Liver (tissue), 9 donors: ENCODE data around the gene PIGL. TPM values are rescaled to one million over a fixed set of nuclear protein-coding genes. Genes with fewer than 3 reads are reported as not detected.

Experiments
- DNase-seq: peaks from one replicate; pipeline ENCODE4 v3.0.0-alpha.2; 2017; ENCODE audit warnings: low spot score
- H3K27ac ChIP-seq, 2 donors: one replicate each; pipeline ENCODE4 v1.7.0; 2013; ENCODE audit warnings: inconsistent platforms in 2 of 2, low read length in 2 of 2, control low read depth in 1 of 2, low read depth in 1 of 2, mild to moderate bottlenecking in 1 of 2
- H3K27me3 ChIP-seq, 4 donors: one replicate each; pipeline versions ENCODE4 v1.6.1 to v1.7.0; 2013; ENCODE audit warnings: low read length in 3 of 4, inconsistent platforms in 1 of 4, mild to moderate bottlenecking in 1 of 4, moderate library complexity in 1 of 4; ENCODE audit not compliant: control insufficient read depth in 4 of 4, insufficient read depth in 4 of 4
- H3K36me3 ChIP-seq, 4 donors: one replicate each; pipeline versions ENCODE4 v1.6.1 to v1.7.0; 2013; ENCODE audit warnings: low read length in 3 of 4, mild to moderate bottlenecking in 3 of 4, low read depth in 1 of 4, moderate library complexity in 1 of 4; ENCODE audit not compliant: control insufficient read depth in 4 of 4, insufficient read depth in 3 of 4
- H3K4me1 ChIP-seq, 4 donors: one replicate each; pipeline versions ENCODE4 v1.6.1 to v1.7.0; 2013; ENCODE audit warnings: low read length in 3 of 4, mild to moderate bottlenecking in 3 of 4, moderate library complexity in 1 of 4; ENCODE audit not compliant: control insufficient read depth in 4 of 4, insufficient read depth in 4 of 4
- H3K4me3 ChIP-seq, 3 donors: one replicate each; pipeline versions ENCODE4 v1.6.1 to v1.7.0; 2013; ENCODE audit warnings: low read length in 3 of 3, control low read depth in 1 of 3, low read depth in 1 of 3, mild to moderate bottlenecking in 1 of 3
- H3K9ac ChIP-seq, 2 donors: one replicate each; pipeline ENCODE4 v1.7.0; 2013; ENCODE audit warnings: low read length in 2 of 2, mild to moderate bottlenecking in 2 of 2, moderate library complexity in 2 of 2, control low read depth in 1 of 2, low read depth in 1 of 2
- H3K9me3 ChIP-seq, 4 donors: one replicate each; pipeline versions ENCODE4 v1.6.1 to v1.7.0; 2013; ENCODE audit warnings: low read length in 3 of 4; ENCODE audit not compliant: control insufficient read depth in 4 of 4
- ATF3 ChIP-seq: IDR thresholded peaks from 2 replicates; pipeline ENCODE4 v1.6.1; 2016; ENCODE audit warnings: antibody characterized with exemption
- EGR1 ChIP-seq, 2 donors: IDR thresholded peaks; 2 replicates each; pipeline ENCODE4 v1.6.1; 2016 to 2018; ENCODE audit warnings: antibody characterized with exemption in 2 of 2, low read depth in 2 of 2
- FOXA1 ChIP-seq: IDR thresholded peaks from 2 replicates; pipeline ENCODE4 v1.6.1; 2016; ENCODE audit warnings: antibody characterized with exemption
- FOXA2 ChIP-seq: IDR thresholded peaks from 2 replicates; pipeline ENCODE4 v1.6.1; 2016; ENCODE audit warnings: antibody characterized with exemption
- GABPA ChIP-seq, 2 donors: IDR thresholded peaks in 1 of 2; conservative IDR thresholded peaks in 1 of 2; 2 replicates each; pipeline ENCODE4 v1.6.1; 2016; ENCODE audit warnings: antibody characterized with exemption in 2 of 2, mild to moderate bottlenecking in 1 of 2, moderate library complexity in 1 of 2
- HNF4G ChIP-seq: IDR thresholded peaks from 2 replicates; pipeline ENCODE4 v1.6.1; 2016; ENCODE audit warnings: antibody characterized with exemption
- JUND ChIP-seq, 2 donors: IDR thresholded peaks; 2 replicates each; pipeline ENCODE4 v1.6.1; 2016; ENCODE audit warnings: antibody characterized with exemption in 2 of 2
- NR2F2 ChIP-seq: IDR thresholded peaks from 2 replicates; pipeline ENCODE4 v1.6.1; 2016; ENCODE audit warnings: antibody characterized with exemption
- RAD21 ChIP-seq, 2 donors: IDR thresholded peaks; 2 replicates each; pipeline ENCODE4 v1.6.1; 2016; ENCODE audit warnings: antibody characterized with exemption in 2 of 2, mild to moderate bottlenecking in 2 of 2
- RXRA ChIP-seq, 2 donors: IDR thresholded peaks; 2 replicates each; pipeline ENCODE4 v1.6.1; 2017 to 2018; ENCODE audit warnings: antibody characterized with exemption in 2 of 2, mild to moderate bottlenecking in 1 of 2
- SP1 ChIP-seq: IDR thresholded peaks from 2 replicates; pipeline ENCODE4 v1.6.1; 2018; ENCODE audit warnings: antibody characterized with exemption, mild to moderate bottlenecking
- TAF1 ChIP-seq: conservative IDR thresholded peaks from 2 replicates; pipeline ENCODE4 v1.6.1; 2016; ENCODE audit warnings: antibody characterized with exemption, mild to moderate bottlenecking
- YY1 ChIP-seq: IDR thresholded peaks from 2 replicates; pipeline ENCODE4 v1.6.1; 2016; ENCODE audit warnings: antibody characterized with exemption, mild to moderate bottlenecking
- WGBS: extraction: QIAGEN DNeasy Blood & Tissue Kit; methylation state at CpG from one replicate; pipeline ENCODE4 v1.1.7; 2013; 5-methylcytosine and 5-hydroxymethylcytosine counted together
- polyA plus RNA-seq, 2 donors: library from polyadenylated mRNA; stranded (reverse) in 1 of 2; unstranded in 1 of 2; fragments of 200-250 nt in 1 of 2; fragments of >200 nt in 1 of 2; fragmentation: Nextera tagmentation in 1 of 2; extraction: Ambion mirVana in 1 of 2; gene quantifications; one replicate each; pipeline versions ENCODE4 v1.2.1 to v1.2.3, GENCODE V29; 2013 to 2015
- total RNA-seq, 2 donors: library from RNA; depleted of rRNA; stranded (reverse); fragments of >200 nt; gene quantifications; one replicate each; pipeline ENCODE4 v1.2.3, GENCODE V29; 2014
- TF ChIP-seq, protein P1 (sequence below): IDR thresholded peaks from 2 replicates; pipeline ENCODE4 v1.6.1; 2016; ENCODE audit warnings: antibody characterized with exemption
- TF ChIP-seq, protein P2 (sequence below): IDR thresholded peaks from 2 replicates; pipeline ENCODE4 v1.6.1; 2016; ENCODE audit warnings: antibody characterized with exemption
- TF ChIP-seq, protein P3 (sequence below): fragments of 150-350 bp; IDR thresholded peaks from 2 replicates; pipeline ENCODE4 v1.5.1; 2017; ENCODE audit warnings: improper control_type of control experiment, low read depth, low read length; ENCODE audit not compliant: missing input control
- TF ChIP-seq, protein P4 (sequence below): IDR thresholded peaks from 2 replicates; pipeline ENCODE4 v1.6.1; 2016; ENCODE audit warnings: antibody characterized with exemption, mild to moderate bottlenecking
- donor health status: healthy.
- donor health status: healthy.
- donor health status: healthy.
- donor health status: healthy.
- donor health status: healthy.

The PIGL gene
- total and polyA plus RNA-seq, 4 donors, result 6.7 to 34.7 (median 14.7) TPM

- TF ChIP-seq YY1 (no peak), FOXA1 (no peak), GABPA (IDR thresholded peaks at IDR 0.05 in 1 of 2, conservative IDR thresholded peaks at IDR 0.05 in 1 of 2) (no peak), SP1 (no peak)
- Histone ChIP-seq H3K4me3 (no peak overlapping the region), H3K36me3 (peaks cover 0 to 1% (median 0%) of the 10 kb centered on the region in 4 donors), H3K27me3 (no peaks in the 10 kb centered on the region), H3K9ac (no peak overlapping the region), H3K4me1 (peaks cover 0 to 3% (median 0%) of the 10 kb centered on the region in 4 donors), H3K9me3 (no peaks in the 10 kb centered on the region), H3K27ac (no peak overlapping the region)
- no peak for DNase-seq
- WGBS, result 97% methylated on average over 5 of the region's 5 CpGs
These were observed 58.0 kb downstream of the PIGL start for GRCh38 chr17:16275024-16275423.

GRCh38 chr17:16277163-16277562 is 60.2 kb downstream of the PIGL start:
- Histone ChIP-seq H3K36me3 (peaks cover 0 to 1% (median 0%) of the 10 kb centered on the region in 4 donors), H3K4me3 (no peak overlapping the region), H3K27ac (no peak overlapping the region), H3K27me3 (no peaks in the 10 kb centered on the region), H3K9ac (no peak overlapping the region), H3K9me3 (no peaks in the 10 kb centered on the region), H3K4me1 (no peaks in the 10 kb centered on the region)
- WGBS, result 47% methylated on average over 1 of the region's 1 CpG
- TF ChIP-seq GABPA (IDR thresholded peaks at IDR 0.05 in 1 of 2, conservative IDR thresholded peaks at IDR 0.05 in 1 of 2) (no peak), NR2F2 (no peak), HNF4G (no peak), FOXA2 (no peak), ATF3 (no peak), YY1 (no peak), RXRA (IDR thresholded peaks at IDR 0.05) (no peak), JUND (IDR thresholded peaks at IDR 0.05) (no peak), TAF1 (no peak), EGR1 (IDR thresholded peaks at IDR 0.05; ENCODE audit: low read depth in 2 of 2) (no peak), RAD21 (IDR thresholded peaks at IDR 0.05) (no peak)
- TF ChIP-seq, protein P1, sequence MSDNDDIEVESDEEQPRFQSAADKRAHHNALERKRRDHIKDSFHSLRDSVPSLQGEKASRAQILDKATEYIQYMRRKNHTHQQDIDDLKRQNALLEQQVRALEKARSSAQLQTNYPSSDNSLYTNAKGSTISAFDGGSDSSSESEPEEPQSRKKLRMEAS, result no peak
- TF ChIP-seq, protein P2, sequence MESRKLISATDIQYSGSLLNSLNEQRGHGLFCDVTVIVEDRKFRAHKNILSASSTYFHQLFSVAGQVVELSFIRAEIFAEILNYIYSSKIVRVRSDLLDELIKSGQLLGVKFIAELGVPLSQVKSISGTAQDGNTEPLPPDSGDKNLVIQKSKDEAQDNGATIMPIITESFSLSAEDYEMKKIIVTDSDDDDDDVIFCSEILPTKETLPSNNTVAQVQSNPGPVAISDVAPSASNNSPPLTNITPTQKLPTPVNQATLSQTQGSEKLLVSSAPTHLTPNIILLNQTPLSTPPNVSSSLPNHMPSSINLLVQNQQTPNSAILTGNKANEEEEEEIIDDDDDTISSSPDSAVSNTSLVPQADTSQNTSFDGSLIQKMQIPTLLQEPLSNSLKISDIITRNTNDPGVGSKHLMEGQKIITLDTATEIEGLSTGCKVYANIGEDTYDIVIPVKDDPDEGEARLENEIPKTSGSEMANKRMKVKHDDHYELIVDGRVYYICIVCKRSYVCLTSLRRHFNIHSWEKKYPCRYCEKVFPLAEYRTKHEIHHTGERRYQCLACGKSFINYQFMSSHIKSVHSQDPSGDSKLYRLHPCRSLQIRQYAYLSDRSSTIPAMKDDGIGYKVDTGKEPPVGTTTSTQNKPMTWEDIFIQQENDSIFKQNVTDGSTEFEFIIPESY, result no peak
- TF ChIP-seq, protein P3, sequence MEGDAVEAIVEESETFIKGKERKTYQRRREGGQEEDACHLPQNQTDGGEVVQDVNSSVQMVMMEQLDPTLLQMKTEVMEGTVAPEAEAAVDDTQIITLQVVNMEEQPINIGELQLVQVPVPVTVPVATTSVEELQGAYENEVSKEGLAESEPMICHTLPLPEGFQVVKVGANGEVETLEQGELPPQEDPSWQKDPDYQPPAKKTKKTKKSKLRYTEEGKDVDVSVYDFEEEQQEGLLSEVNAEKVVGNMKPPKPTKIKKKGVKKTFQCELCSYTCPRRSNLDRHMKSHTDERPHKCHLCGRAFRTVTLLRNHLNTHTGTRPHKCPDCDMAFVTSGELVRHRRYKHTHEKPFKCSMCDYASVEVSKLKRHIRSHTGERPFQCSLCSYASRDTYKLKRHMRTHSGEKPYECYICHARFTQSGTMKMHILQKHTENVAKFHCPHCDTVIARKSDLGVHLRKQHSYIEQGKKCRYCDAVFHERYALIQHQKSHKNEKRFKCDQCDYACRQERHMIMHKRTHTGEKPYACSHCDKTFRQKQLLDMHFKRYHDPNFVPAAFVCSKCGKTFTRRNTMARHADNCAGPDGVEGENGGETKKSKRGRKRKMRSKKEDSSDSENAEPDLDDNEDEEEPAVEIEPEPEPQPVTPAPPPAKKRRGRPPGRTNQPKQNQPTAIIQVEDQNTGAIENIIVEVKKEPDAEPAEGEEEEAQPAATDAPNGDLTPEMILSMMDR, result no peak
- no peak for DNase-seq

DNA sequence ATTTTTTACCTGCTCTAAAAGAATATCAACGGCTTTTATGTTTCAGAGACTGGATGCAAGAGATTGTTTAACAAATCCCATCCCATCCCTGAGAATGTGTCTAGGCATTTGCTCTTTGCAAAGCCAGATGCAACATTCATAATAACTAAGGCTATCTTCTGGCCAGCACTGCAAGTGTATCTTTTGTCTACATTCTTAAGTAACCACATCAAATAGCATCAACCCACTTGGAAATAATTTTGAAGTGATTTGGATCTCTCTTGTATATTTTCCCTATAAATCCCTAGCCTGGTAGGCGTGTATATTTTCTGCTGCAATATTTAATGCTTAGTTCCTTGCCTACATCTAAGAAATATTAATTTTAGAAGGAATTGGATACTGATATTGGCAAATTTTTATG is 64.3 kb downstream of the PIGL start:
- Histone ChIP-seq H3K4me3 (no peak overlapping the region), H3K36me3 (peaks cover 0 to 1% (median 0%) of the 10 kb centered on the region in 4 donors), H3K9ac (no peak overlapping the region), H3K27ac (no peak overlapping the region), H3K4me1 (peaks cover 6 to 13% (median 7%) of the 10 kb centered on the region in 4 donors), H3K27me3 (no peaks in the 10 kb centered on the region), H3K9me3 (no peaks in the 10 kb centered on the region)
- 95% methylated on average over 2 of the region's 2 CpGs for WGBS
- no peak for DNase-seq
- TF ChIP-seq SP1, result no peak
- TF ChIP-seq FOXA2, result no peak
- TF ChIP-seq, protein P2, result no peak
- no peak for TF ChIP-seq HNF4G
- TF ChIP-seq, protein P4, sequence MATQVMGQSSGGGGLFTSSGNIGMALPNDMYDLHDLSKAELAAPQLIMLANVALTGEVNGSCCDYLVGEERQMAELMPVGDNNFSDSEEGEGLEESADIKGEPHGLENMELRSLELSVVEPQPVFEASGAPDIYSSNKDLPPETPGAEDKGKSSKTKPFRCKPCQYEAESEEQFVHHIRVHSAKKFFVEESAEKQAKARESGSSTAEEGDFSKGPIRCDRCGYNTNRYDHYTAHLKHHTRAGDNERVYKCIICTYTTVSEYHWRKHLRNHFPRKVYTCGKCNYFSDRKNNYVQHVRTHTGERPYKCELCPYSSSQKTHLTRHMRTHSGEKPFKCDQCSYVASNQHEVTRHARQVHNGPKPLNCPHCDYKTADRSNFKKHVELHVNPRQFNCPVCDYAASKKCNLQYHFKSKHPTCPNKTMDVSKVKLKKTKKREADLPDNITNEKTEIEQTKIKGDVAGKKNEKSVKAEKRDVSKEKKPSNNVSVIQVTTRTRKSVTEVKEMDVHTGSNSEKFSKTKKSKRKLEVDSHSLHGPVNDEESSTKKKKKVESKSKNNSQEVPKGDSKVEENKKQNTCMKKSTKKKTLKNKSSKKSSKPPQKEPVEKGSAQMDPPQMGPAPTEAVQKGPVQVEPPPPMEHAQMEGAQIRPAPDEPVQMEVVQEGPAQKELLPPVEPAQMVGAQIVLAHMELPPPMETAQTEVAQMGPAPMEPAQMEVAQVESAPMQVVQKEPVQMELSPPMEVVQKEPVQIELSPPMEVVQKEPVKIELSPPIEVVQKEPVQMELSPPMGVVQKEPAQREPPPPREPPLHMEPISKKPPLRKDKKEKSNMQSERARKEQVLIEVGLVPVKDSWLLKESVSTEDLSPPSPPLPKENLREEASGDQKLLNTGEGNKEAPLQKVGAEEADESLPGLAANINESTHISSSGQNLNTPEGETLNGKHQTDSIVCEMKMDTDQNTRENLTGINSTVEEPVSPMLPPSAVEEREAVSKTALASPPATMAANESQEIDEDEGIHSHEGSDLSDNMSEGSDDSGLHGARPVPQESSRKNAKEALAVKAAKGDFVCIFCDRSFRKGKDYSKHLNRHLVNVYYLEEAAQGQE, result no peak
- no peak for TF ChIP-seq ATF3
- no peak for TF ChIP-seq NR2F2
- TF ChIP-seq GABPA (IDR thresholded peaks at IDR 0.05 in 1 of 2, conservative IDR thresholded peaks at IDR 0.05 in 1 of 2), result no peak
- TF ChIP-seq EGR1 (IDR thresholded peaks at IDR 0.05; ENCODE audit: low read depth in 2 of 2), result no peak
- TF ChIP-seq FOXA1, result no peak
- TF ChIP-seq YY1, result no peak
- TF ChIP-seq, protein P1, result no peak
